8988T (cell line): ENCODE measurements around the gene CTSE.

Experiments used
- DNase-seq: peaks from one replicate; pipeline ENCODE4 v3.0.0; 2011

Gene CTSE

DNA sequence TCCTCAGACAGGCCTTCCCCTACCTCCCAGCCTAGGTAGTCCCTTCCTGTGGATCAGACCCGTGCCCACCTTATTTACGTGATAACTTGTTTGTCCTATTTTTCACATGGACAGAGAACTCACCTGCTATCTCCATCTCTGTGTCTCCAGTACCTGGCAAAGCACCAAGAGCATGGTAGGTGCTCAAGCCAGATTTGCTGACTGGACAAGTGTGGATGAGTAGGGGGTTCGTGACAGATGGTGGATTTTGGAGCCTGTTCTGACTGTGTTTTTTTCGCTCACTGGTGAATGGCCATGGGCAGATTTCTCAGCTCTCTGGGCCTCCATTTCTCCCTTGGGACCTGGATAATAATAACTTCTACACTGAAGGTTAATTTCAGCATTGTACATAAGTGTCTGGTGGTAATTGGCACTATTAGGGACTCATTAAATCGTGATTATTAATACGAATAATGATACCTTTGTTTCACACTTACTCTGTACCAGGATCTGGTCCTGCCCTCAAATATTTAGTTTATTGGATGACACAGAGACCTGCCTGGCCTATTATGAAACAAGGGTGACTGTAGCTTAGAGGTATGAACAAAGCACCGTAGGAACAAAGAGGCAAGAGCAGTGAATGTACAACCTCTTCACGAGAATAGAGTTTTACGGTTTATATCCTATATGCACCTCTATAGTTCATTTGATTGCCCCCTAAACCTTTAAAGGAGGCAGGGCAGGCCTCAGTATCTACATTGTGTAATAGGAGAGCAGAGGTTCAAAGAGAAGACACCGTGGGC is 56.0 kb downstream of the CTSE start:
- no peak for DNase-seq

DNA sequence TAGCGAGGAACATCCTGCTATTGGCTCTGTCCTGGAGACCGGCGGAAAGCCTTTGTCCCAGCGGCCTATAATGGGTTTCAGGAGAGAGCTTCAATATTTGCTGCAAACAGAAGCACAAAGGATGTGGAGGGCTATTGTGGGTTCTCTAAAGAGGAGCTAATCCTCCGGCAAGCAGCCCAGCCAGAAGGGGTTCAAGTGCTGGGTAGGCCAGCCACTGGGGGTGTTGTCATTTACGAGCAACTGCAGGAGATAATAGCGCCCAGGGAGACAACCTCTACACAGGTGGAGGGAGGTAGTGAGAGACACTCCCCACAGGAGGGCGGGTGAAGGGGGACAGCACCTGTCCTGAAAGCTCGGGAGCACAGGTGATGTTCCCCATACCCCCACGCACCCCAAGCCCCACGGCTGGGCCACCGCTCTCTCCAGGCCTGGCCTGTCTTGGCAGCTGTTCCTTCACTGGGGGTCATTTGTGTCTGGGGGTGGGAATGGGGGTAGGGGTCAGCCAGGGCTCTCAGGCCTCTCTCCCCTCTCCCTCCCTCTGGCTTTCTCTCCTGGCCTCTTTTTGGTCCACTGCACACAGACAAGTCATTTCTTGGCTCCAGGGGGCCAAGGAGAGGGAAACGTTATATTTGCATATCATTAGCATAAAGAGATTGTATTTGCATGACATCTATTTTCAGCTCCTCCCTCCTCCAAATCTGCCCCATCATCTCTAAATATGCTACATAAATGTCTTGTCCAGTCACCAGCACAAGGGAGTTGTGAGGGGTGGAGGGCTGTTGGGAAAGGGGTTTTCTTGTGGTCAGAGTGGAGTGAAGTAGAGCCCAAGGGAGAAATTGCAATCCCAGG is 58.4 kb downstream of the CTSE start:
- no peak for DNase-seq

DNA sequence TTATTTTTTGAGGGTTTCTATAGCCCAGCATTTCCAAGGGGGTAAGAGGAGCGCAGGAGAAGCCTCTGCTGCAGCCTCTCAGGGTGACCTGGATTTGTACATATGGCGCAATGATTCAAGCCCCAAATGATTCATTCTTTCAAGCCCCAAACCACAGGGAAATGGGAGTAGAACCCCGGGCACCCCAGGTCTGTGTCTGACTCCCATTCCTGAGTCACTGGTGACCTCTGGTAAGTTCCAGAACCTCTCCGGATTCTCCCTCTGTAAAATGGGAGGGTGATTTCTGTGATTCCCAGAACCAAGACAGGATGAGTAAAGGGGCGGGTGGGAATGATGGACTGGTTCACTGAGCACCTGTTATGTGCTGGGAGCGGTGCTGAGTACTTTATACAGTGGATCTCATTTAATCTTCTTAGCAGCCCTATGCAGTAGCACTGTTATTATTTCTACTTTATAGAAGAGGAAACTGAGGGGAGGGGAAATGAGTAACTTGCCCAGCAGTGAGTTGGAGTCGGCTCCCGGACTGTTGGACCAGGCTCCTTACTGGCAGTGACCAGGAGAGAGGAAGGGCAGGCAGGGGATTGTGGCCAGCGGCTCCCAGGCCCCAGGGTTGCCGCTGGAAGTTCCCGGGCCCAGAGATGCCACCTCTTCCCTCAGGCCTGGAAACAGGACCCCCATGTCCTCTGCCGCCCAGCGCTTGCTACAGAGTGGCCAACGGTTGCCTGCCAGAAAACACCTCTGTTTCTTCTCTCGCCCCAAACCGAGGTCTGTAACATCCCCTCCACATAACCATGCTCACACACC is 60.1 kb downstream of the CTSE start:
- no peak for DNase-seq

DNA sequence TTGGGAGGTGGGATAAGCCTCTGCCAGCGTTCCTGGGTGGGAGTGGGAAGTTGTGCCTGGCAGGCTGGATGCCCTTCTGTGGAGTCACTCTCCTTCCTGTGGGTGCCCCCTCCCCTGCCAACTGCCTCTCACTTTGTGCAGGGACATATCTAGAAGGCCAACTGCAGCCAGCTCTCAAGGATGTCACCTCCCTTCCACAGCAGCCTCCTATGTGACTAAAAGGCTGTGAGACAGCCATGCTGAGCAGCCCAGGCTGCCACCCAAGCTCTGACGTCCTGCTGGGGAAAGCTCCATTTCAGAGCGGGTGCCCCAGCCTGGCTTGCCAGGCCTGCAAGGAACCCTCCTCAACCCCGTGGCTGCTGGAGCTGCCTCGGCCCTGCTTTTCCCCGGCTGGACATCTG is 60.9 kb downstream of the CTSE start:
- no peak for DNase-seq

DNA sequence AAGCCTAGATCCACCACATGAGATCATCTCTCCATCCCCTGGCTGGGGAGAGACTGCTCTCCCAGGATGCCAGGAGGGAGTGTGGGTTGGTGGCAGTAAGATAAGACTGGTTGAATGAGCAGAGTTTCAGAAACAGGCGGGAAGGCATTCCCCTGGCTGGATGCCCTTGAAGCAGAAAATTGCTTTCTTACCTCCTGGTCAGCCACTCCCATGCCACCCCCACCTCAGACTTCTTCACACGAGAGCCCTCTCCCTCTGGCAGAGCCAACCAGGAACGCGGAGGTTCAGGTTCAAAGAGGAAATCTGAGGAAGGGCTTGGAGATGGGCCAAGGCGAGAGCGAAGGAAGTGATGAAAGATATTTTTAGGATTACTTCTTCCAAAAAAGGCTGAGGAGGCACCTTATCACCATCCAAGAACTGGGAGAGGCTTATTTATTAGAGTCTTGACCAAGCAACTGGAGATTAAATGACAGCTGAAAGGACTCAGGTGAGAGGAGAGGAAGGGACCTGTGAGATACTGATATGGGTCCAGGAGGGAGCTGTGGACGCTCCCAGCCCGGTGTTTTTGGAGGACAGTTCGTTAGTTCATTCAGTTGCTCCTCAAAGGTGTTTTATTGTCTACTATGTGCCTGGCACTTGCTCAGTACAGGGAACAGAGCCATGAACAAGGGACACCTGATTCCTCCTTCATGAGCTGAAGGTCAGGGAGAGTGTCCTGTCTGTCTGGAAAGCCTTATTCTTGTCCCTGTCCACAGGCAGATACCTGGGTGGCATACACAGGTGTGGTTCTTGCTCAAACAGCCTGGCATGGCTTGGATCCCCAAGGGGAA is 61.5 kb downstream of the CTSE start:
- DNase-seq, result no peak

DNA sequence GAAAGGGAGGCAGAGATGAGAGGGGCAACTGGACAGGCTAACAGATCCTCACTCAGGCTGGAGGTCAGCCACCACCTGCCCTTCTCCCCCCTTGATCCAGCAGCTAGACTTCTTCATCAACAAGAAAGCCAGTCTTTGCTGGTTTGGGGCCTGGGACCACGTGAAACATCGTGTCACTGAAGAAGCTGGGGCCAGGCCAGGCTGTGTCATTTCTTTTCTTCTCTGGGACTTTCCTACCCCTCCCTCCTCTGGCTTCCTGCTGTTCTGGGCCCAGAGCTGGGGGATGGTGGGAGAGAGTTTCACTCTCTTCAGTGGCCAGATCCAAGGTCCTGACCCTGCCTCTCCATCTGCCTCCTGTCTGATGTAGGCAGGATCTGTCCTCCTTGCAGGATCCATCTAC is 62.3 kb downstream of the CTSE start:
- no peak for DNase-seq

DNA sequence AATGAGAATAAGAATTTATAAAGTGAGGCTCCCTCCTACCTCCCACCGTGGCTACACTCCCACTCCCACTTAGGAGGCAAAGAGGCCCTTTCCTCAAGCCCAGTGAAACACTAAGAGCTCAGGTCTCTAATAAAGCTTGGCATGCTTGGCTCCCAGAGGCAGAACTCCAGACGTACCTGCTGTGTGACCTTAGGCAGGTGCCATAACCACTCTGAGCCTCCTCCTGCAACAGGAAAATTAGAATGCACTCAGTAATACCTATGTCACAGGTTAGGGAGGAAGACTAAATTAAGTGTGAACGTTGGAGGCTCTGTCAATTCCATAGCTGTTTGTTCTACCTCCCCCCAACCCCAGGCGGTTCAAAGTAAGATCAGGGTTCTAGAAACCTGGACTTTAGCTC is 63.9 kb downstream of the CTSE start:
- no peak for DNase-seq
